Immature natural killer cell (primary cell): Measurements from ENCODE around the gene IFRD1. TPM values are rescaled to one million over a fixed set of nuclear protein-coding genes. Genes with fewer than 3 reads are reported as not detected.
A peak's percentile ranks its signal among the peaks of the same experiment; 100 is the strongest.

Experiments used
- DNase-seq, 3 donors: peaks; one replicate each; pipeline ENCODE4 v3.0.0; 2022; ENCODE audit warnings: mixed read lengths in 1 of 3
- H3K27ac Mint-ChIP-seq, 6 donors: one replicate each; pipeline ENCODE4 v1.8.0; 2020; ENCODE audit warnings: mixed read lengths in 6 of 6, mild to moderate bottlenecking in 5 of 6, inconsistent platforms in 4 of 6, moderate library complexity in 3 of 6
- H3K27me3 Mint-ChIP-seq, 3 donors: one replicate each; pipeline ENCODE4 v1.8.0; 2020 to 2021; ENCODE audit warnings: low read depth in 3 of 3, mild to moderate bottlenecking in 3 of 3, mixed read lengths in 3 of 3, moderate library complexity in 3 of 3, inconsistent platforms in 1 of 3
- H3K36me3 Mint-ChIP-seq, 3 donors: one replicate each; pipeline ENCODE4 v1.8.0; 2020; ENCODE audit warnings: mixed read lengths in 3 of 3, inconsistent platforms in 2 of 3, mild to moderate bottlenecking in 2 of 3
- H3K4me1 Mint-ChIP-seq, 2 donors: one replicate each; pipeline ENCODE4 v1.8.0; 2020; ENCODE audit warnings: inconsistent platforms in 2 of 2, mild to moderate bottlenecking in 2 of 2, mixed read lengths in 2 of 2, moderate library complexity in 1 of 2
- H3K4me3 Mint-ChIP-seq, 5 donors: one replicate each; pipeline ENCODE4 v1.8.0; 2020; ENCODE audit warnings: mild to moderate bottlenecking in 5 of 5, mixed read lengths in 5 of 5, inconsistent platforms in 3 of 5, moderate library complexity in 3 of 5
- H3K9me3 Mint-ChIP-seq, 6 donors: one replicate each; pipeline ENCODE4 v1.8.0; 2020; ENCODE audit warnings: mild to moderate bottlenecking in 6 of 6, mixed read lengths in 6 of 6, inconsistent platforms in 4 of 6, moderate library complexity in 3 of 6
- polyA plus RNA-seq, 3 donors: library from polyadenylated mRNA; unstranded; fragments of 300-500 nt; fragmentation: Illumina TruSeq; gene quantifications; one replicate each; pipeline ENCODE4 v1.2.3, GENCODE V29; 2021

IFRD1 gene
- polyA plus RNA-seq, 3 donors from 2014 or later = 18.8 to 43.7 (median 21.8) TPM

DNA sequence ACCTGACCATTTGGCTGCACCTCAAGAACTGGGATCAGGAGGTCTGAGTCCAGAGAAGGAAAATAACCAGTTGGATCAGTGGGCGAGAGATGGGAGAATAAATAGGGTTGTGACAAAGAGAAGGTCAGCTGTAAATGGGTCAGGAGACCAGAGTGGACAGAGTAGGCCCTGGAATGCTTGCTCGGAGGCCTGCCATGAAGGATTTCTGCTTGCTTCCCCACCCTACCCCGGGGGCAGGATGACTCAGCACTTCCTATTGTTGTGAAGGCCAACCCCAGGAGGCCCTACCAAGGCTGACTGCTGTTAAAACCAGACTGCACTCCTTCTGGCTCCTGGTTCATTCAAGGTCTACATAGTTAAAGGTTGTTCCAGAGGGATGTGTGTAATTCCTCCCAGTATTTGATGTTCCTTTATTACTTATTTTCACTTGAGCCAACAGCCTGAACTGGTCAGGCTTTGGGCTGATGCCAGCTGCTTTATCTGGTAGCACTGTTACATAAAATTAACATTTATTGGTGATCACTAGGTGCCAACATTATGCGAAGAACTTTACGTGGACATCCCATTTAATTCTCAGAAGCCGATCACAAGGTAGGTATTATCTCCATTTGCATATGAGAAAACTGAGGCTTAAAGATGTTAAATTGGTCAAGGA is 27.3 kb upstream of the IFRD1 start:
- Mint-ChIP-seq H3K9me3 (peaks cover 0 to 3% (median 0%) of the 10 kb centered on the region in 6 donors), H3K36me3 (no peaks in the 10 kb centered on the region), H3K27me3 (peaks cover 0 to 2% (median 2%) of the 10 kb centered on the region in 3 donors), H3K4me1 (peaks cover 9 to 14% of the 10 kb centered on the region in 2 donors), H3K4me3 (no peak overlapping the region), H3K27ac (no peak overlapping the region)
- DNase-seq = no peak

DNA sequence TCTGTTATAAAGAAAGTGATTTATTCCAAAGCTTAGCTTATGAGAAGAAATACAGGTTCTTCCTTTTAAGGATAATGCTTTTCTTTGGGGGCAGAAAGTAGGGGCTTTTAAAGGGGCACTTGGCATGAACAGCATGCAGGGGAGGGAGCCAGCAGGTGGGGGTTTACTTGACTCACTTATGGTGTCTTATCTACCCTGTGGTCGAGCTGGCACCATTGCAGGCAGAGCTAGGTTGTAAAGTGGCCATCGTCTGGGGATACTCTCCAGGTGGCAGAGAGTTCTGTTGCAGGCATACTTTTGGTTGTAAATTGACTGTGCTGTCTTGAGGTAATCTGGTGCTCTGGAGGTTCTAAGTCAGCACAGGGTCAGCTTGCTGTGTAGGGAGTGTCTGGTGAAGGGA is 26.3 kb upstream of the IFRD1 start:
- DNase-seq = no peak
- H3K27ac Mint-ChIP-seq = no peak overlapping the region
- no peaks in the 10 kb centered on the region for H3K9me3 Mint-ChIP-seq

DNA sequence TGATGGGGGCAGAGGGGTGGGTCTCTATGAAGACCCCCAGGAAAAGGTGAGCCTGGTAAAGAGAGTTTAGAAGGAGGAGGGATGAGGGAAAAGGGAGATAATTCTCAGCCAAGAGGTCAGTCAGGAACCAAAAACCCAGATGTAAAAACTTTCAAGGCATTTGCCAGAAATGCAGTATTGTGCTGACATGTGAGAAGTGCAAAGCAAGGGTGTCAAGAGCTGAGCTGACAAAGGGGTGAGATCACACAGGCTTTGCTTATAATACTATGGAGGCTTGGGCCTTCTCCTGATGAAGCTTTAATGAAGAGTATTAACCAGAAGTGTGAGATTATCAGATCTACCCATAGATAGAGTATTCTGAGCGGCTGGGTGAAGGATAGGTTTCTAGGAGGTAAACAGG is 22.3 kb upstream of the IFRD1 start:
- Mint-ChIP-seq H3K9me3 (no peaks in the 10 kb centered on the region), H3K27me3 (peaks cover 0 to 3% (median 2%) of the 10 kb centered on the region in 3 donors), H3K36me3 (no peaks in the 10 kb centered on the region), H3K27ac (no peak overlapping the region), H3K4me1 (no peaks in the 10 kb centered on the region), H3K4me3 (no peak overlapping the region)
- no peak for DNase-seq

More for the DNA sequence above, 26.3 kb upstream of the IFRD1 start:
- H3K4me3 Mint-ChIP-seq = no peak overlapping the region
- H3K36me3 Mint-ChIP-seq = no peaks in the 10 kb centered on the region
- H3K27me3 Mint-ChIP-seq = peaks cover 0 to 2% (median 0%) of the 10 kb centered on the region in 3 donors
- peaks cover 9 to 14% of the 10 kb centered on the region in 2 donors for H3K4me1 Mint-ChIP-seq

DNA sequence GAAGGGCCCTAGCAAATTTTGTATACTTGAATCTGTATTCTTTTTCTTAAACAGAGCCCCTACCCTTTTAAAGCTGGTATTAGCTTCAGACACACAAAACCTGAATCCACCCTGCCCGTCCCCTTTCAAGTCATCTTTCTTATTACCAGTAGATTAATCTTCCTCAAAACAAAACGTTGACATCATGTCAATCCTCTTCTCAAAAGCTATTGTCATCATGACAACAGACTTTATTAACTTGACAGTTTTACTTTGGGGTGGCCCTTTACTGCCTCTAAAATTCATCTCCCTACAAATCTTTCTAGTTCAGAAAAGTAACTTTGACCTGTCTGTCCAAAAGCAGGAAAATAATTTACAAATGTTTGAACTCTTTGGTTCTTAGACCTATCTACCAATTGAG is 21.5 kb upstream of the IFRD1 start:
- no peaks in the 10 kb centered on the region for H3K4me1 Mint-ChIP-seq
- H3K27me3 Mint-ChIP-seq = peaks cover 0 to 3% (median 2%) of the 10 kb centered on the region in 3 donors
- H3K36me3 Mint-ChIP-seq = no peaks in the 10 kb centered on the region
- DNase-seq = no peak
- H3K27ac Mint-ChIP-seq = no peak overlapping the region
- H3K9me3 Mint-ChIP-seq = no peaks in the 10 kb centered on the region
- H3K4me3 Mint-ChIP-seq = no peak overlapping the region

DNA sequence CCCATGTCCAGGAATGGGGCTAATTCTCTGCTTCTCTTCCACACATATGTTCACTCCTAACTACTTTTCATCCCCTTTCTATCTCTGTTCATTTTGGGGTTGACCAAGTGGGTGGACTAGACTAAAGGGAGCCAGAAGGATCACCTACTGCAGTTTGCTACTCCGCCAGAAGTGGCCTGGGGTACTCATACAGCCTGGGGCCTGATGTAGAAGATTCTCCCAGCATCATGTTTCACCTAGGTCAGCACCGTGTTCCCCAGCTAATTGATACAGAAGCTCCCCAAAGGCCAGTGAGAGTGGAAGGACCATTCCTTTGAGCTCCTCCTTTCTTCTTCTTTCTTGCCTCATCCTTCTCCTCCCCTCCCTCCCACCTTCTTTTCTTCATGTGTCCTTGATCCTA is 19.6 kb upstream of the IFRD1 start:
- DNase-seq = no peak
- Mint-ChIP-seq H3K27ac (no peak overlapping the region), H3K9me3 (no peaks in the 10 kb centered on the region), H3K36me3 (no peaks in the 10 kb centered on the region), H3K4me3 (no peak overlapping the region), H3K27me3 (peaks cover 0 to 3% (median 2%) of the 10 kb centered on the region in 3 donors), H3K4me1 (no peaks in the 10 kb centered on the region)

DNA sequence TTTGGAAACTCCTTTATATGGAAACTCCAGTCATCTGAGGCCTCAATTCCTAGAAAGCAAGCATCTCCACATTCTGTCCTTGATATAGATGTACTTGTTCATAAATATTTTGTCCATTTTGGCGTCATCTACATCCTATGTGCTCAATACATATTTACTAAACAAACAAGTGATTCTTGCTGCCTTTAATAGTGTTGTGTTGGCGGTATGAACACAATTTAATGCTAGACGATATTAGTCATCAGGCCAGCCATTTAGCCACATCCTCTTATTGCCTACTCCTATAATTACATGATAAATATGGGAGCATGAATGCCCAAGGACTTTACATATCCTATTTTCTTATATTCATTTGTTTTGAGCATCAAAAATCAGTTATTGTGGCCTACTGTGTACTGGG is 18.5 kb upstream of the IFRD1 start:
- no peak for DNase-seq
- no peak overlapping the region for H3K4me3 Mint-ChIP-seq
- no peaks in the 10 kb centered on the region for H3K36me3 Mint-ChIP-seq
- H3K4me1 Mint-ChIP-seq = no peaks in the 10 kb centered on the region
- H3K27me3 Mint-ChIP-seq = peaks cover 0 to 3% (median 2%) of the 10 kb centered on the region in 3 donors
- no peaks in the 10 kb centered on the region for H3K9me3 Mint-ChIP-seq
- no peak overlapping the region for H3K27ac Mint-ChIP-seq

DNA sequence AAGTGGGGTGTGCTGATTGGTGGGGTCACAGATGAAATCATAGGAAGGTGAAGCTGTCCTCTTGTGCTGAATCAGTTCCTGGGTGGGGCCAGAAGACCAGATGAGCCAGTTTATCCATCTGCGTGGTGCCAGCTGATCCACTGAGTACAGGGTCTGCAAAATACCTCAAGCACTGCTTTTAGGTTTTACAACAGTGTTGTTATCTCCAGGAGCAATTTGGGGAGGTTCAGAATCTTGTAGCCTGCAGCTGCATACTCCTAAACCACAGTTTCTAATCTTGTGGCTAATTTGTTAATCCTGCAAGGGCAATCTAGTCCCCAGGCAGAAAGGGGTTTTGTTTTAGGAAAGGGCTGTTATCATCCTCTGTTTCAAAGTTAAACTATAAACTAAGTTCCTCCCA is 17.0 kb upstream of the IFRD1 start:
- Mint-ChIP-seq H3K4me1 (no peaks in the 10 kb centered on the region), H3K27ac (no peak overlapping the region), H3K27me3 (peaks cover 0 to 3% (median 2%) of the 10 kb centered on the region in 3 donors), H3K9me3 (no peaks in the 10 kb centered on the region), H3K4me3 (no peak overlapping the region), H3K36me3 (no peaks in the 10 kb centered on the region)
- no peak for DNase-seq

DNA sequence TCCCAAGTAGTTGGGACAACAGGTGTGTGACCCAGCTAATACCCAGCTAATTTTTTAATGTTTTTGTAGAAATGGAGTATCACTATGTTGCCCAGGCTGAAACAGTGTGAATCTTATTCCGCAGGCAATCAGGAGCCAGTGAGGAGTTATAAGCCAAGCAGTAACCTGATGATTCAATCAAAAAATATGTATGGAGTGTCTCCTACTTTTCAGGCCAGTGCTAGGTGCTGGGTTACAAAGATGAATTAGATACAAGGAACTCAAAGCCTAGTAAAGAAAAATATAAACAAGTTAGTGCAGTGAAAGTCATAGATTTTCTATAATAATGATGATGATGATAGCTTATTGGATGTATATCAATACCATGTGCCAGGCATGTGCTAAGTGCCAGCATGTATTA is 13.2 kb upstream of the IFRD1 start:
- H3K36me3 Mint-ChIP-seq = no peaks in the 10 kb centered on the region
- H3K27me3 Mint-ChIP-seq = peaks cover 0 to 3% (median 0%) of the 10 kb centered on the region in 3 donors
- H3K4me3 Mint-ChIP-seq = no peak overlapping the region
- no peaks in the 10 kb centered on the region for H3K9me3 Mint-ChIP-seq
- DNase-seq = no peak
- no peaks in the 10 kb centered on the region for H3K4me1 Mint-ChIP-seq
- no peak overlapping the region for H3K27ac Mint-ChIP-seq

DNA sequence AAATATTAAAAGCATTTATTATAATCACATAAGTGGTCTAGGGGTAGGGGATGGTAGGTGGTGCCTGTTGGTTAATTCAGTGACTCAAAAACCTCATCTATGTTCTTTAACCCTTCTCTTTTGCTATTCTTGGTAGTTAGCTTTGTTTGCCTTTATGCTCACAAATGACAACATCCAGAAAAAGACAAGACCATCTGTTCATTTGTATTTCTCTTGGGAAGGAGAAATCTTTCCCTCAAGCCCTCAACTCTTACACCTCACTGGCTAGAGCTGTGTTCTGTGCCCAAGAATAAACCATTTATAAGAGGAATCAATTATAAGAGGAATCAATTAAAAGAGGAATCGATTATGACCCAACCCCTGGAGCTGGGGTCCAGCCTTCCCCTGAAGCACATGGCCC is 10.8 kb upstream of the IFRD1 start:
- Mint-ChIP-seq H3K9me3 (no peaks in the 10 kb centered on the region), H3K4me3 (no peak overlapping the region), H3K27me3 (peaks cover 0 to 3% (median 2%) of the 10 kb centered on the region in 3 donors), H3K36me3 (no peaks in the 10 kb centered on the region), H3K27ac (no peak overlapping the region), H3K4me1 (no peaks in the 10 kb centered on the region)
- DNase-seq = no peak

DNA sequence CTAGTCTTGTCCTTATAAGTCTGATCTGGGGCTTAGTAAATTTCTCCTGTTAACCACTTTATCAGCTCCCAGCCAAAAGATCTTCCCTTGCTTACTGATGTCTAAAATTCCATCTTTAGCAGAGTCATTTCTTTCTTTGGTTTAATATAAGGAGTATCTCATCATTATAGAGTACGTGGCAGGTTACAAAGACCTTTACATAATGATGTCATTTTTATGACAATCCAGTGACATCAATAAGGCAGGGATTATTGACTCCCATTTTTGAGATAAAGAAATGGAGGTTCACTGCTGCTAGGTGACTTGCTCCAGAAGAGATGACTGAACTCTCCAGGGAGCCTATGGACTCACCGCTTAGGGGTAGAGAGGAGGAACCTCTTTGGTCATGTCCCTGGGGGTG is 8.1 kb upstream of the IFRD1 start:
- Mint-ChIP-seq H3K9me3 (no peaks in the 10 kb centered on the region), H3K4me1 (no peaks in the 10 kb centered on the region), H3K27me3 (peaks cover 0 to 3% (median 2%) of the 10 kb centered on the region in 3 donors), H3K27ac (no peak overlapping the region), H3K36me3 (no peaks in the 10 kb centered on the region), H3K4me3 (no peak overlapping the region)
- no peak for DNase-seq

DNA sequence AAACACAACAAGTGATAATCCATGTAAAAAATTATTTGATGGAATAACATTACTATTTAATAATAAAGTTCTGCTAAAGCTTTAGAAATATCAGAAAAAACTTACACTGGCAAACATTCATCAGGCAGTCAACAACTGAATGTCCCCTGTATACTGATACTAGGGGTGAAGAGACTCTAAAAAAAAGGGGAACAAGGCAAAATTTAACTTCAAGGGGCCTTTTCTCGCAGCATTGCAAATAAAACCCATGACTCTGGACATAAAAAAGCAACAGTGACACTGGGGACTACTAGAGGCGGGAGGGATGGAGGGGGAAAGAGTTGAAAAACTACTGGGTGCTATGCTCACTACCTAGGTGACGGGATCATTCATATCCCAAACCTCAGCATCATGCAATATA is 5.8 kb upstream of the IFRD1 start:
- H3K36me3 Mint-ChIP-seq = no peaks in the 10 kb centered on the region
- no peaks in the 10 kb centered on the region for H3K9me3 Mint-ChIP-seq
- peaks cover under 1 to 7% of the 10 kb centered on the region in 2 donors for H3K4me1 Mint-ChIP-seq
- H3K27ac Mint-ChIP-seq = no peak overlapping the region
- peaks cover 0 to 7% (median 2%) of the 10 kb centered on the region in 3 donors for H3K27me3 Mint-ChIP-seq
- no peak for DNase-seq
- H3K4me3 Mint-ChIP-seq = no peak overlapping the region

DNA sequence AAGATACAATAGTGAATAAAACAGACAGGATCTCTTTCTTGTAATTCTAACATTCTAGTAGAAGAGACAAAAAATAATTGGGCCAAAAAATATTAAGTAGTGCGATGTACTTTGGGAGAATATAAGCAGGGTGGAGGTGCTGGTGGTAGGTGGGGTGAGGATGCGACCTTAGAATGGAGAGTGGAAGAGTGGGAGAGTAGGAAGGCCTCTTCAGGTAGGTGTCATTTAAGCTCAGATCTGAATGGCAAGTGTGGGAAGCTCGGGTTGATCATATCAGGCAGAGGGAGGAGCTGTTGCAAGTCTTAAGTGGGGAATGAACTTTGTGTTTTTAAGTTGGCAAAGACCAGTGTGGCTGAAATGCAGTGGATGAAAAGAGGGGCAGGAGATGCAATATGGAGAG is 3.8 kb upstream of the IFRD1 start:
- DNase-seq = no peak
- Mint-ChIP-seq H3K4me3 (no peak overlapping the region), H3K27ac (no peak overlapping the region), H3K9me3 (no peaks in the 10 kb centered on the region), H3K36me3 (no peaks in the 10 kb centered on the region), H3K4me1 (peaks cover 11 to 25% of the 10 kb centered on the region in 2 donors), H3K27me3 (peaks cover 5 to 23% (median 14%) of the 10 kb centered on the region in 3 donors)

DNA sequence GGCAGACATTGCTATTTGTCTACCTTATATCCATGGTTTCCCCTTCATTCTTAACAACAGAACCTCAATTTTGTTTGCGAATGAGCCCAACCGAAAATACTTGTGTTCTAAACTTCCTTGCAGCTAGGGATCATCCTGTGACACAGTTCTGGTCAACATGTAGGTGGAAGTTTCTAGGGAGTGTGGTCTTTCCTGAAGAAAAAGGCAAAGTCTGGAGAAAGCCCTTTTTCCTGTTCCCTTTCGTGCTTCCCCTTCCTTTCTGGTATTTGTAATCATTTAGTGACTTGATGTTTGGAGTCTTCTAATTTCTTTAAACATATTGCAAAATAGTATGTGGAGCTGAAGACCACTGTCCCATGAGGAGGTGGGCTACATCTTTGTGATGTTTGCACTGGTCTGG is 2.9 kb upstream of the IFRD1 start:
- no peaks in the 10 kb centered on the region for H3K36me3 Mint-ChIP-seq
- H3K9me3 Mint-ChIP-seq = no peaks in the 10 kb centered on the region
- no peak overlapping the region for H3K4me3 Mint-ChIP-seq
- DNase-seq = no peak
- H3K27ac Mint-ChIP-seq = no peak overlapping the region
- H3K27me3 Mint-ChIP-seq = peaks cover 5 to 22% (median 16%) of the 10 kb centered on the region in 3 donors
- H3K4me1 Mint-ChIP-seq = peaks cover 20 to 35% of the 10 kb centered on the region in 2 donors

DNA sequence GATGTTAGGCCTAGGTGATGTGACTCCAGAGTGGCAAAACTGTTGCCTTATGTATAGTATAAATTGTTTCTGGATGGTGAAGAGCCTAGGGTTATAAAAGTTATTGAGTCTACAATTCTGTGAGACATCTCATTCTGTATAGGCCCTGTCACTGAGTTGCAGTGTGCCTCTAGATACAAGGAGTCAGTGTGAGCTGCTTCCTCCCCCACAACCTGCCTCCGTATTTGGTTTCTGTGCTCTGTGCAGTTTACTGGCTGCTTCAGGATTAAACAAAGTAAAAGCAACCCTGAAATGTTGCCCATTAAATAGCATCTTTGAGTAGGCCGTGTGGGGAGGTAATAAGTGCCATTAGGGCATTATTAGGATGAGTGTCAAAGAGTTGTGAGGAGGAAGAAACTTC is 1.9 kb upstream of the IFRD1 start:
- H3K4me1 Mint-ChIP-seq = peaks cover 23 to 44% of the 10 kb centered on the region in 2 donors
- no peak for DNase-seq
- peak overlapping the region in 4 of 5 donors; percentile 16 to 100 (median 76) for H3K4me3 Mint-ChIP-seq
- no peaks in the 10 kb centered on the region for H3K9me3 Mint-ChIP-seq
- H3K36me3 Mint-ChIP-seq = no peaks in the 10 kb centered on the region
- H3K27ac Mint-ChIP-seq = peak overlapping the region in 2 of 6 donors; percentile 33 to 99
- peaks cover 5 to 22% (median 16%) of the 10 kb centered on the region in 3 donors for H3K27me3 Mint-ChIP-seq

DNA sequence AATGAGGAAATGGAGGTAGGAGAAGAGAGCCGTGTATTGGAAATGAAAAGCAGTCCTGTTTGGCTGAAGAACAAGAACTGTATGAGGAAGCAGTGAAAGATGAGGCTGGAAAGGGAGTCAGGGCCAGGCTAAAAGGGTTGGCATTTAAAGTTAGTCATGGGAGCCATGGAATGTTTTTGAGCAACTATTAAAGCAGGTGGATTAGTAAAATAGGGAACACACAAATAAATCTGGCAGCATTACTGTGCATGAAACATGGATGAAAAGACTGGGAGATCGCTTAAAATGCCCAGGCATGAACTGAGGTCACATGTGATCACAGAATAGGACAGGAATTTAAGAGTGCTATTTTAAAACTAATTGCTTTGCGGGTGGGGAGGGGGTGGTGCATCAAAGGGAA is 1.4 kb upstream of the IFRD1 start:
- Mint-ChIP-seq H3K27ac (peak overlapping the region in 5 of 6 donors; percentile 31 to 99 (median 33)), H3K27me3 (peaks cover 5 to 22% (median 16%) of the 10 kb centered on the region in 3 donors), H3K4me1 (peaks cover 23 to 49% of the 10 kb centered on the region in 2 donors), H3K4me3 (peak overlapping the region; percentile 16 to 100 (median 98)), H3K9me3 (no peaks in the 10 kb centered on the region), H3K36me3 (no peaks in the 10 kb centered on the region)
- no peak for DNase-seq
